HCT116 (cell line): ENCODE data around the gene FRS2. TPM values are rescaled to one million over a fixed set of nuclear protein-coding genes. Genes with fewer than 3 reads are reported as not detected.
A peak's percentile ranks its signal among the peaks of the same experiment; 100 is the strongest.

Experiments
- ATAC-seq: fragments of 200-7000 bp; cut with Tn5 transposase; 2 replicates; pipeline ENCODE4 v1.9.1; 2020; ENCODE audit warnings: mild to moderate bottlenecking, moderate library complexity
- BruUV-seq: library from RNA; stranded (reverse); fragments of 400-500 nt; replicated peaks from 2 replicates; lab custom pipeline; 2021; lab: Mats Ljungman, UMichigan
- CTCF ChIA-PET: fragments of 300-600 bp; sonication (Branson Sonifier 250); formaldehyde crosslinking; loops from one replicate; lab custom pipeline; 2021; ENCODE audit warnings: antibody characterized with exemption; lab: Charles Lee
- POLR2A ChIA-PET: fragments of 300-600, 350-600 bp; sonication (Branson Sonifier 250); formaldehyde crosslinking; loops from one replicate; lab custom pipeline; 2021; ENCODE audit warnings: antibody characterized with exemption; lab: Charles Lee
- RAD21 ChIA-PET, 2 experiments: fragments of 300-600 bp; sonication (Branson Sonifier 250); formaldehyde crosslinking; loops; one replicate each; lab custom pipeline; 2023; ENCODE audit warnings: low total read pairs in 2 of 2; ENCODE audit not compliant: uncharacterized antibody in 2 of 2, unreplicated experiment in 2 of 2, low non-redundant PET in 1 of 2; lab: Charles Lee
- DNase-seq: peaks from one replicate; pipeline ENCODE4 v3.0.0-alpha.2; 2010; ENCODE audit warnings: low read depth, low spot score
- H2AFZ ChIP-seq: fragments of 200-600 bp; shearing (Covaris generic), sonication (generic); 2 replicates; pipeline ENCODE4 v1.6.1; 2017; ENCODE audit warnings: low read depth, mixed run types, mixed read lengths, antibody characterized with exemption, low read length; ENCODE audit not compliant: poor library complexity, severe bottlenecking
- H3K27ac ChIP-seq: 2 replicates; pipeline ENCODE4 v1.5.1; 2012; ENCODE audit warnings: low read depth, low read length
- H3K27me3 ChIP-seq: fragments of 200-600 bp; sonication (generic); 2 replicates; pipeline ENCODE4 v1.6.1; 2016; ENCODE audit warnings: mixed run types, low read length, mixed read lengths; ENCODE audit not compliant: insufficient read depth
- H3K36me3 ChIP-seq, 2 experiments: fragments of 200-500 bp in 1 of 2; fragments of 200-600 bp in 1 of 2; sonication (Bioruptor generic) in 1 of 2; sonication (generic) in 1 of 2; 2 replicates each; pipeline versions ENCODE4 v1.5.1 to v1.6.1; 2014 to 2016; ENCODE audit warnings: low read length in 2 of 2, inconsistent platforms in 1 of 2, mixed read lengths in 1 of 2, mixed run types in 1 of 2; ENCODE audit not compliant: insufficient read depth in 2 of 2, control insufficient read depth in 1 of 2
- H3K4me1 ChIP-seq, 2 experiments: fragments of 200-600 bp in 1 of 2; sonication (generic) in 1 of 2; 2 replicates each; pipeline versions ENCODE4 v1.5.1 to v1.6.1; 2012 to 2017; ENCODE audit warnings: low read length in 2 of 2, inconsistent platforms in 1 of 2, mild to moderate bottlenecking in 1 of 2, mixed read lengths in 1 of 2, mixed run types in 1 of 2, moderate library complexity in 1 of 2; ENCODE audit not compliant: insufficient read depth in 2 of 2, control insufficient read depth in 1 of 2
- H3K4me2 ChIP-seq: fragments of 200-600 bp; sonication (generic); 2 replicates; pipeline ENCODE4 v1.6.1; 2017; ENCODE audit warnings: mixed run types, low read length, mixed read lengths
- H3K4me3 ChIP-seq, 2 experiments: fragments of 200-600 bp in 1 of 2; sonication (generic) in 1 of 2; replicated peaks in 1 of 2; 2 replicates each; pipeline ENCODE4 v1.5.1; 2011 to 2016; ENCODE audit warnings: low read length in 2 of 2, control low read depth in 1 of 2, low read depth in 1 of 2, mild to moderate bottlenecking in 1 of 2, mixed read lengths in 1 of 2, mixed run types in 1 of 2
- H3K79me2 ChIP-seq: fragments of 200-600 bp; sonication (generic); 2 replicates; pipeline ENCODE4 v1.6.1; 2017; ENCODE audit warnings: mild to moderate bottlenecking, mixed run types, low read length, moderate library complexity, mixed read lengths; ENCODE audit not compliant: insufficient read depth
- H3K9ac ChIP-seq: fragments of 200-600 bp; sonication (generic); 2 replicates; pipeline ENCODE4 v1.6.1; 2016; ENCODE audit warnings: low read length, mixed read lengths
- H3K9me2 ChIP-seq: fragments of 200-600 bp; sonication (generic), shearing (Covaris generic); 2 replicates; pipeline ENCODE4 v1.6.1; 2017; ENCODE audit warnings: mixed run types, mild to moderate bottlenecking, moderate library complexity; ENCODE audit not compliant: insufficient read depth
- H3K9me3 ChIP-seq, 2 experiments: fragments of 200-500 bp in 1 of 2; fragments of 200-600 bp in 1 of 2; sonication (Bioruptor generic) in 1 of 2; sonication (generic) in 1 of 2; 2 replicates each; pipeline ENCODE4 v1.6.1; 2014 to 2017; ENCODE audit warnings: low read length in 2 of 2, mixed read lengths in 2 of 2, inconsistent platforms in 1 of 2, low read depth in 1 of 2, mild to moderate bottlenecking in 1 of 2, mixed run types in 1 of 2, moderate library complexity in 1 of 2; ENCODE audit not compliant: control insufficient read depth in 1 of 2, insufficient read depth in 1 of 2
- H4K20me1 ChIP-seq: fragments of 200-600 bp; sonication (generic), shearing (Covaris generic); 2 replicates; pipeline ENCODE4 v1.6.1; 2017; ENCODE audit warnings: mixed run types, mild to moderate bottlenecking, moderate library complexity; ENCODE audit not compliant: insufficient read depth
- ATF3 ChIP-seq: IDR thresholded peaks from 2 replicates; pipeline ENCODE4 v1.6.1; 2012
- CBX3 ChIP-seq: IDR thresholded peaks from 2 replicates; pipeline ENCODE4 v1.6.1; 2012; ENCODE audit warnings: low read depth
- CEBPB ChIP-seq: IDR thresholded peaks from 2 replicates; pipeline ENCODE4 v1.6.1; 2012; ENCODE audit warnings: low read depth
- EGR1 ChIP-seq: IDR thresholded peaks from 2 replicates; pipeline ENCODE4 v1.6.1; 2012; ENCODE audit warnings: low read depth
- EZH2phosphoT487 ChIP-seq: fragments of 200-600 bp; IDR thresholded peaks from 2 replicates; pipeline ENCODE4 v1.6.1; 2018; ENCODE audit warnings: antibody characterized with exemption, borderline replicate concordance
- FOSL1 ChIP-seq: IDR thresholded peaks from 2 replicates; pipeline ENCODE4 v1.6.1; 2012; ENCODE audit warnings: low read depth
- JUND ChIP-seq: IDR thresholded peaks from 2 replicates; pipeline ENCODE4 v1.6.1; 2012
- POLR2AphosphoS5 ChIP-seq: IDR thresholded peaks from 2 replicates; pipeline ENCODE4 v1.6.1; 2011; ENCODE audit warnings: mild to moderate bottlenecking, low read depth, low read length, moderate library complexity
- REST ChIP-seq: IDR thresholded peaks from 2 replicates; pipeline ENCODE4 v1.6.1; 2012; ENCODE audit warnings: low read depth
- SP1 ChIP-seq: IDR thresholded peaks from 2 replicates; pipeline ENCODE4 v1.6.1; 2012; ENCODE audit warnings: low read depth
- SRF ChIP-seq: IDR thresholded peaks from 2 replicates; pipeline ENCODE4 v1.6.1; 2012; ENCODE audit warnings: low read depth
- TCF7L2 ChIP-seq: IDR thresholded peaks from 2 replicates; pipeline ENCODE4 v1.7.0; 2011; ENCODE audit warnings: borderline replicate concordance, inconsistent platforms; ENCODE audit not compliant: insufficient read depth, insufficient read length; ENCODE audit errors: extremely low read depth
- YY1 ChIP-seq: IDR thresholded peaks from 2 replicates; pipeline ENCODE4 v1.6.1; 2011; ENCODE audit warnings: low read length, low read depth, moderate library complexity, mild to moderate bottlenecking; ENCODE audit not compliant: insufficient replicate concordance; ENCODE audit errors: extremely low read depth
- ZFX ChIP-seq: fragments of 450-650 bp; IDR thresholded peaks from 2 replicates; pipeline ENCODE4 v1.6.1; 2017
- ZNF274 ChIP-seq: fragments of 200-500 bp; sonication (Bioruptor generic); IDR thresholded peaks from 2 replicates; pipeline ENCODE4 v1.6.1; 2014; ENCODE audit warnings: mild to moderate bottlenecking, low read depth, low read length, inconsistent platforms
- intact Hi-C: fragments of 100-400 bp; cut with micrococcal nuclease; formaldehyde crosslinking; loops from 2 replicates; pipeline ENCODE4 v1.10.0; 2022
- total RNA-seq: library from RNA; stranded (reverse); gene quantifications from one replicate; pipeline ENCODE4 v1.2.1, GENCODE V29; 2021; ENCODE audit not compliant: unreplicated experiment
- TF ChIP-seq, protein P1 (sequence below), 3 experiments: fragments of 200-600 bp in 1 of 3; sonication (generic) in 1 of 3; IDR thresholded peaks in 2 of 3; conservative IDR thresholded peaks in 1 of 3; 2 replicates each; pipeline ENCODE4 v1.5.1; 2012 to 2017; ENCODE audit warnings: low read depth in 2 of 3, low read length in 2 of 3, antibody characterized with exemption in 1 of 3, borderline replicate concordance in 1 of 3, control low read depth in 1 of 3, mild to moderate bottlenecking in 1 of 3, mixed read lengths in 1 of 3, mixed run types in 1 of 3, moderate library complexity in 1 of 3; ENCODE audit not compliant: insufficient read depth in 1 of 3
- TF ChIP-seq, protein P2 (sequence below): IDR thresholded peaks from 2 replicates; pipeline ENCODE4 v1.6.1; 2011; ENCODE audit warnings: mild to moderate bottlenecking, low read length, moderate library complexity; ENCODE audit not compliant: insufficient replicate concordance; ENCODE audit errors: extremely low read depth

The FRS2 gene
- total RNA-seq, 1 experiment from 2014 or later, result 14.7 TPM

- TF ChIP-seq, protein P1, sequence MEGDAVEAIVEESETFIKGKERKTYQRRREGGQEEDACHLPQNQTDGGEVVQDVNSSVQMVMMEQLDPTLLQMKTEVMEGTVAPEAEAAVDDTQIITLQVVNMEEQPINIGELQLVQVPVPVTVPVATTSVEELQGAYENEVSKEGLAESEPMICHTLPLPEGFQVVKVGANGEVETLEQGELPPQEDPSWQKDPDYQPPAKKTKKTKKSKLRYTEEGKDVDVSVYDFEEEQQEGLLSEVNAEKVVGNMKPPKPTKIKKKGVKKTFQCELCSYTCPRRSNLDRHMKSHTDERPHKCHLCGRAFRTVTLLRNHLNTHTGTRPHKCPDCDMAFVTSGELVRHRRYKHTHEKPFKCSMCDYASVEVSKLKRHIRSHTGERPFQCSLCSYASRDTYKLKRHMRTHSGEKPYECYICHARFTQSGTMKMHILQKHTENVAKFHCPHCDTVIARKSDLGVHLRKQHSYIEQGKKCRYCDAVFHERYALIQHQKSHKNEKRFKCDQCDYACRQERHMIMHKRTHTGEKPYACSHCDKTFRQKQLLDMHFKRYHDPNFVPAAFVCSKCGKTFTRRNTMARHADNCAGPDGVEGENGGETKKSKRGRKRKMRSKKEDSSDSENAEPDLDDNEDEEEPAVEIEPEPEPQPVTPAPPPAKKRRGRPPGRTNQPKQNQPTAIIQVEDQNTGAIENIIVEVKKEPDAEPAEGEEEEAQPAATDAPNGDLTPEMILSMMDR (IDR thresholded peaks at IDR 0.05 in 2 of 3, conservative IDR thresholded peaks at IDR 0.05 in 1 of 3; ENCODE audit: borderline replicate concordance in 1 of 3, insufficient read depth in 1 of 3, low read depth in 2 of 3, low read length in 2 of 3), result no peak
- TF ChIP-seq, all 23 proteins: peak for 6
These were observed 99.0 kb downstream of the FRS2 start (continued) for GRCh38 chr12:69569236-69569635.

DNA sequence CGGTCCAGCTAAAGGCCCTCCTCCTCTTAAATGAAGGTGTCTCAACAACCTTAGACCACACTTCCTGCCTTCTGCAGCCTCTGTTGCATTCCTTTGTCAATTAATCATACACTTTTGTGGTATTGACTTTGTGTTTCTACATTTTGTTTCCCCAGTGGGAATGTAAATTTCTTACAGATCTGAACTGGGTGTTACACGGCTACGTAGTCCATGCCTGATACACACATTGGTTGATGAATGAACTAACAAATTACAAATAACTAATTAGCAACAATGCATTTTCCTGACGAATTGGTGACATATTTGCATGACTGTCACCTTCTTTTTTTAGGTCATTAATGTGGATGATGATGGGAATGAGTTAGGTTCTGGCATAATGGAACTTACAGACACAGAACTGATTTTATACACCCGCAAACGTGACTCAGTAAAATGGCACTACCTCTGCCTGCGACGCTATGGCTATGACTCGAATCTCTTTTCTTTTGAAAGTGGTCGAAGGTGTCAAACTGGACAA, 99.9 kb downstream of the FRS2 start:
- Histone ChIP-seq H3K79me2 (0 out of 2 replicates have a peak, but pooled peaks cover 2% of the 10 kb centered on the region), H3K27ac (peak overlapping the region; percentile 65), H2AFZ (no peak overlapping the region), H3K4me1 (peaks cover 11 to 25% of the 10 kb centered on the region in 2 experiments; a peak in 3 of 4 replicates), H3K4me2 (peak overlapping the region; percentile 47), H3K9me2 (no peaks in the 10 kb centered on the region), H4K20me1 (no peaks in the 10 kb centered on the region), H3K4me3 (peak overlapping the region in 1 of 2 experiments; percentile 25; a peak in 2 of 4 replicates), H3K27me3 (no peaks in the 10 kb centered on the region), H3K9ac (peak overlapping the region; percentile 6), H3K36me3 (peaks cover 16 to 22% of the 10 kb centered on the region in 2 experiments; a peak in 2 of 4 replicates), H3K9me3 (no peaks in the 10 kb centered on the region)
- ChIA-PET RAD21 (no interaction called here), CTCF (interaction anchor here (0.8 to 2.7 kb wide), 20 partner anchors 8 to 279 kb away, joined by 3 to 35 read pairs (median 4); partner anchors contain the start of genes CCT2 and FRS2), POLR2A (interaction anchor here (1.2 kb wide), 1 partner anchor 15 kb away, joined by 3 read pairs; the partner anchor contains the start of gene CCT2)
- intact Hi-C loops, result loop anchor here (2.0 to 10.0 kb wide), 3 partner anchors 99 to 415 kb away; partner anchors contain the start of gene FRS2
- BruUV-seq, result no TSS peak
- DNase-seq, result peak; percentile 54
- peak; percentile 76 for ATAC-seq
- no peak for TF ChIP-seq TCF7L2
- peak; percentile 59 for TF ChIP-seq CEBPB
- TF ChIP-seq ZFX, result no peak
- TF ChIP-seq SRF, result 0 out of 2 replicates have a peak, but pooled peaks have one; percentile 14
- no peak for TF ChIP-seq EZH2phosphoT487
- TF ChIP-seq YY1, result no peak
- TF ChIP-seq POLR2AphosphoS5, result no peak
- no peak for TF ChIP-seq ZNF274
- no peak for TF ChIP-seq ATF3
- TF ChIP-seq, protein P2, sequence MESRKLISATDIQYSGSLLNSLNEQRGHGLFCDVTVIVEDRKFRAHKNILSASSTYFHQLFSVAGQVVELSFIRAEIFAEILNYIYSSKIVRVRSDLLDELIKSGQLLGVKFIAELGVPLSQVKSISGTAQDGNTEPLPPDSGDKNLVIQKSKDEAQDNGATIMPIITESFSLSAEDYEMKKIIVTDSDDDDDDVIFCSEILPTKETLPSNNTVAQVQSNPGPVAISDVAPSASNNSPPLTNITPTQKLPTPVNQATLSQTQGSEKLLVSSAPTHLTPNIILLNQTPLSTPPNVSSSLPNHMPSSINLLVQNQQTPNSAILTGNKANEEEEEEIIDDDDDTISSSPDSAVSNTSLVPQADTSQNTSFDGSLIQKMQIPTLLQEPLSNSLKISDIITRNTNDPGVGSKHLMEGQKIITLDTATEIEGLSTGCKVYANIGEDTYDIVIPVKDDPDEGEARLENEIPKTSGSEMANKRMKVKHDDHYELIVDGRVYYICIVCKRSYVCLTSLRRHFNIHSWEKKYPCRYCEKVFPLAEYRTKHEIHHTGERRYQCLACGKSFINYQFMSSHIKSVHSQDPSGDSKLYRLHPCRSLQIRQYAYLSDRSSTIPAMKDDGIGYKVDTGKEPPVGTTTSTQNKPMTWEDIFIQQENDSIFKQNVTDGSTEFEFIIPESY, result no peak
- no peak for TF ChIP-seq REST
- no peak for TF ChIP-seq EGR1
- no peak for TF ChIP-seq CBX3
- TF ChIP-seq JUND, result peak; percentile 50; the same call in 1 of the 2 replicates
- TF ChIP-seq SP1, result peak; percentile 40
- peak; percentile 57 for TF ChIP-seq FOSL1
